HCT116 (cell line): ENCODE data around the gene MTA3. TPM values are rescaled to one million over a fixed set of nuclear protein-coding genes. Genes with fewer than 3 reads are reported as not detected.

Experiments used
- ATAC-seq: fragments of 200-7000 bp; cut with Tn5 transposase; 2 replicates; pipeline ENCODE4 v1.9.1; 2020; ENCODE audit warnings: mild to moderate bottlenecking, moderate library complexity
- BruUV-seq: library from RNA; stranded (reverse); fragments of 400-500 nt; replicated peaks from 2 replicates; lab custom pipeline; 2021; lab: Mats Ljungman, UMichigan
- CTCF ChIA-PET: fragments of 300-600 bp; sonication (Branson Sonifier 250); formaldehyde crosslinking; loops from one replicate; lab custom pipeline; 2021; ENCODE audit warnings: antibody characterized with exemption; lab: Charles Lee
- POLR2A ChIA-PET: fragments of 300-600, 350-600 bp; sonication (Branson Sonifier 250); formaldehyde crosslinking; loops from one replicate; lab custom pipeline; 2021; ENCODE audit warnings: antibody characterized with exemption; lab: Charles Lee
- RAD21 ChIA-PET, 2 experiments: fragments of 300-600 bp; sonication (Branson Sonifier 250); formaldehyde crosslinking; loops; one replicate each; lab custom pipeline; 2023; ENCODE audit warnings: low total read pairs in 2 of 2; ENCODE audit not compliant: uncharacterized antibody in 2 of 2, unreplicated experiment in 2 of 2, low non-redundant PET in 1 of 2; lab: Charles Lee
- DNase-seq: peaks from one replicate; pipeline ENCODE4 v3.0.0-alpha.2; 2010; ENCODE audit warnings: low read depth, low spot score
- H2AFZ ChIP-seq: fragments of 200-600 bp; shearing (Covaris generic), sonication (generic); 2 replicates; pipeline ENCODE4 v1.6.1; 2017; ENCODE audit warnings: low read depth, mixed run types, mixed read lengths, antibody characterized with exemption, low read length; ENCODE audit not compliant: poor library complexity, severe bottlenecking
- H3K27ac ChIP-seq: 2 replicates; pipeline ENCODE4 v1.5.1; 2012; ENCODE audit warnings: low read depth, low read length
- H3K27me3 ChIP-seq: fragments of 200-600 bp; sonication (generic); 2 replicates; pipeline ENCODE4 v1.6.1; 2016; ENCODE audit warnings: mixed run types, low read length, mixed read lengths; ENCODE audit not compliant: insufficient read depth
- H3K36me3 ChIP-seq, 2 experiments: fragments of 200-500 bp in 1 of 2; fragments of 200-600 bp in 1 of 2; sonication (Bioruptor generic) in 1 of 2; sonication (generic) in 1 of 2; 2 replicates each; pipeline versions ENCODE4 v1.5.1 to v1.6.1; 2014 to 2016; ENCODE audit warnings: low read length in 2 of 2, inconsistent platforms in 1 of 2, mixed read lengths in 1 of 2, mixed run types in 1 of 2; ENCODE audit not compliant: insufficient read depth in 2 of 2, control insufficient read depth in 1 of 2
- H3K4me1 ChIP-seq, 2 experiments: fragments of 200-600 bp in 1 of 2; sonication (generic) in 1 of 2; 2 replicates each; pipeline versions ENCODE4 v1.5.1 to v1.6.1; 2012 to 2017; ENCODE audit warnings: low read length in 2 of 2, inconsistent platforms in 1 of 2, mild to moderate bottlenecking in 1 of 2, mixed read lengths in 1 of 2, mixed run types in 1 of 2, moderate library complexity in 1 of 2; ENCODE audit not compliant: insufficient read depth in 2 of 2, control insufficient read depth in 1 of 2
- H3K4me2 ChIP-seq: fragments of 200-600 bp; sonication (generic); 2 replicates; pipeline ENCODE4 v1.6.1; 2017; ENCODE audit warnings: mixed run types, low read length, mixed read lengths
- H3K4me3 ChIP-seq, 2 experiments: fragments of 200-600 bp in 1 of 2; sonication (generic) in 1 of 2; replicated peaks in 1 of 2; 2 replicates each; pipeline ENCODE4 v1.5.1; 2011 to 2016; ENCODE audit warnings: low read length in 2 of 2, control low read depth in 1 of 2, low read depth in 1 of 2, mild to moderate bottlenecking in 1 of 2, mixed read lengths in 1 of 2, mixed run types in 1 of 2
- H3K79me2 ChIP-seq: fragments of 200-600 bp; sonication (generic); 2 replicates; pipeline ENCODE4 v1.6.1; 2017; ENCODE audit warnings: mild to moderate bottlenecking, mixed run types, low read length, moderate library complexity, mixed read lengths; ENCODE audit not compliant: insufficient read depth
- H3K9ac ChIP-seq: fragments of 200-600 bp; sonication (generic); 2 replicates; pipeline ENCODE4 v1.6.1; 2016; ENCODE audit warnings: low read length, mixed read lengths
- H3K9me2 ChIP-seq: fragments of 200-600 bp; sonication (generic), shearing (Covaris generic); 2 replicates; pipeline ENCODE4 v1.6.1; 2017; ENCODE audit warnings: mixed run types, mild to moderate bottlenecking, moderate library complexity; ENCODE audit not compliant: insufficient read depth
- H3K9me3 ChIP-seq, 2 experiments: fragments of 200-500 bp in 1 of 2; fragments of 200-600 bp in 1 of 2; sonication (Bioruptor generic) in 1 of 2; sonication (generic) in 1 of 2; 2 replicates each; pipeline ENCODE4 v1.6.1; 2014 to 2017; ENCODE audit warnings: low read length in 2 of 2, mixed read lengths in 2 of 2, inconsistent platforms in 1 of 2, low read depth in 1 of 2, mild to moderate bottlenecking in 1 of 2, mixed run types in 1 of 2, moderate library complexity in 1 of 2; ENCODE audit not compliant: control insufficient read depth in 1 of 2, insufficient read depth in 1 of 2
- H4K20me1 ChIP-seq: fragments of 200-600 bp; sonication (generic), shearing (Covaris generic); 2 replicates; pipeline ENCODE4 v1.6.1; 2017; ENCODE audit warnings: mixed run types, mild to moderate bottlenecking, moderate library complexity; ENCODE audit not compliant: insufficient read depth
- ATF3 ChIP-seq: IDR thresholded peaks from 2 replicates; pipeline ENCODE4 v1.6.1; 2012
- CEBPB ChIP-seq: IDR thresholded peaks from 2 replicates; pipeline ENCODE4 v1.6.1; 2012; ENCODE audit warnings: low read depth
- CTCF ChIP-seq, 3 experiments: fragments of 200-600 bp in 1 of 3; sonication (generic) in 1 of 3; IDR thresholded peaks in 2 of 3; conservative IDR thresholded peaks in 1 of 3; 2 replicates each; pipeline ENCODE4 v1.5.1; 2012 to 2017; ENCODE audit warnings: low read depth in 2 of 3, low read length in 2 of 3, antibody characterized with exemption in 1 of 3, borderline replicate concordance in 1 of 3, control low read depth in 1 of 3, mild to moderate bottlenecking in 1 of 3, mixed read lengths in 1 of 3, mixed run types in 1 of 3, moderate library complexity in 1 of 3; ENCODE audit not compliant: insufficient read depth in 1 of 3
- EGR1 ChIP-seq: IDR thresholded peaks from 2 replicates; pipeline ENCODE4 v1.6.1; 2012; ENCODE audit warnings: low read depth
- EZH2 ChIP-seq: fragments of 200-600 bp; sonication (generic); IDR thresholded peaks from 2 replicates; pipeline ENCODE4 v1.6.1; 2017; ENCODE audit warnings: antibody characterized with exemption, mixed run types
- FOSL1 ChIP-seq: IDR thresholded peaks from 2 replicates; pipeline ENCODE4 v1.6.1; 2012; ENCODE audit warnings: low read depth
- MAX ChIP-seq: IDR thresholded peaks from 2 replicates; pipeline ENCODE4 v1.6.1; 2012
- POLR2AphosphoS5 ChIP-seq: IDR thresholded peaks from 2 replicates; pipeline ENCODE4 v1.6.1; 2011; ENCODE audit warnings: mild to moderate bottlenecking, low read depth, low read length, moderate library complexity
- RAD21 ChIP-seq: IDR thresholded peaks from 2 replicates; pipeline ENCODE4 v1.6.1; 2012; ENCODE audit warnings: low read depth, mild to moderate bottlenecking
- REST ChIP-seq: IDR thresholded peaks from 2 replicates; pipeline ENCODE4 v1.6.1; 2012; ENCODE audit warnings: low read depth
- SP1 ChIP-seq: IDR thresholded peaks from 2 replicates; pipeline ENCODE4 v1.6.1; 2012; ENCODE audit warnings: low read depth
- SRF ChIP-seq: IDR thresholded peaks from 2 replicates; pipeline ENCODE4 v1.6.1; 2012; ENCODE audit warnings: low read depth
- TCF7L2 ChIP-seq: IDR thresholded peaks from 2 replicates; pipeline ENCODE4 v1.7.0; 2011; ENCODE audit warnings: borderline replicate concordance, inconsistent platforms; ENCODE audit not compliant: insufficient read depth, insufficient read length; ENCODE audit errors: extremely low read depth
- ZNF274 ChIP-seq: fragments of 200-500 bp; sonication (Bioruptor generic); IDR thresholded peaks from 2 replicates; pipeline ENCODE4 v1.6.1; 2014; ENCODE audit warnings: mild to moderate bottlenecking, low read depth, low read length, inconsistent platforms
- intact Hi-C: fragments of 100-400 bp; cut with micrococcal nuclease; formaldehyde crosslinking; loops from 2 replicates; pipeline ENCODE4 v1.10.0; 2022
- total RNA-seq: library from RNA; stranded (reverse); gene quantifications from one replicate; pipeline ENCODE4 v1.2.1, GENCODE V29; 2021; ENCODE audit not compliant: unreplicated experiment

Gene MTA3
- total RNA-seq, 1 experiment from 2014 or later = 46.3 TPM

- TF ChIP-seq REST = no peak
- no peak for TF ChIP-seq CTCF (IDR thresholded peaks at IDR 0.05 in 2 of 3, conservative IDR thresholded peaks at IDR 0.05 in 1 of 3; ENCODE audit: borderline replicate concordance in 1 of 3, insufficient read depth in 1 of 3, low read depth in 2 of 3, low read length in 2 of 3)
Observed at GRCh38 chr2:42723465-42723864, 155.0 kb downstream of the MTA3 start (continued).

- H3K4me2 ChIP-seq = no peak overlapping the region
- H3K79me2 ChIP-seq = no peaks in the 10 kb centered on the region
- intact Hi-C loops = no loop called here
- ChIA-PET CTCF (no interaction called here), RAD21 (no interaction called here), POLR2A (no interaction called here)
- H3K36me3 ChIP-seq = no peaks in the 10 kb centered on the region
- no peak overlapping the region for H2AFZ ChIP-seq
- BruUV-seq = no TSS peak
- no peak overlapping the region for H3K27ac ChIP-seq
- H3K27me3 ChIP-seq = no peaks in the 10 kb centered on the region
- no peak overlapping the region for H3K4me3 ChIP-seq
- no peaks in the 10 kb centered on the region for H4K20me1 ChIP-seq
- no peaks in the 10 kb centered on the region for H3K4me1 ChIP-seq
- H3K9ac ChIP-seq = no peak overlapping the region
- ATAC-seq = no peak
- H3K9me2 ChIP-seq = no peaks in the 10 kb centered on the region
- no peak for DNase-seq
- 0 out of 4 replicates have a peak, but pooled peaks cover 0 to 3% of the 10 kb centered on the region in 2 experiments for H3K9me3 ChIP-seq
- TF ChIP-seq SP1 (no peak), TCF7L2 (no peak), EZH2 (no peak), FOSL1 (no peak), EGR1 (no peak), ATF3 (no peak), CEBPB (no peak), REST (no peak), SRF (no peak), POLR2AphosphoS5 (no peak), RAD21 (no peak), ZNF274 (no peak), MAX (no peak)
Observed at GRCh38 chr2:42724886-42725285, 156.5 kb downstream of the MTA3 start.
